ENCODE results near the gene SLC13A5. TPM values are rescaled to one million over a fixed set of nuclear protein-coding genes. Genes with fewer than 3 reads are reported as not detected.

SLC13A5 gene
- total and polyA plus RNA-seq, 4 donors, result 88.4 to 399 (median 244) TPM

DNA sequence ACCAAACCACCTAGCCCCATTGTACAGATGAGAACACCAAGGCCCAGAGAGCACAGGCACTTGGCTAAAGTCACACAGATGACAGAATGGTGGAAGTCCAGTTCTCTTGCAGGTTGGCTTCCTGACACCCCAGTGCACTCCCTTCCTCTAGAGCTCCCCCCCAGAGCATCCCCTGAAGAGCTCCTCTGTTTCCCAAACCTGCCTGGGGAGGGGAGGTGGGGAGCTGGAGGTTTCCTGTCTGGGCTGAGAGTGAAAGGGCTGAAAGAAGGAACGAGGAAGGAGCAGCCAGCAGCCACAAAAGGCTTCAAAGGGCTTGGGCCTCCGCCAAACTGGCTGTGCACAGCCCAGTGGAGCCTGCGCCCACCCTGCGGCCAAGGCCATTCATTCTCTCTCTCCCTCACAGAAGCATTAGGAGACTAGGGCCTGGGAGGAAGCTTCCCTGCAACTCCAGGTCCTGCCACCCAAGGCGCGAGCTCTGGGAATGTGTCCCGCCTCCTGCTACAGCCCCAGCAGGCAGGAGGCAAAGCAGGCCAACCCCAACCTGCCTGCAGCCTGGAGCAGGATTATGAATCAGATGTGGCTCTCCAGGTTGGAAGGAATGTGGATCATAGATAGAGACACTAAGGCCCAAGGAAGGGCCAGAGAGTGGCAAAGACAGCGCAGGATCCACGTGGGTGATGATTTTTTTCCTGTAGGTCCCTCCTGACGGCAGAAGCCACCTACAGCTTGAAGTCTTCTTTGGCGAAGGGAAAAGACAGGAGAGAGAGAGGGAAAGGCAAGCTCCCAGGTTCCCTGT, 913 bp downstream of the SLC13A5 start:
- no peak for TF ChIP-seq EGR1 (IDR thresholded peaks at IDR 0.05; ENCODE audit: low read depth in 2 of 2)
- TF ChIP-seq FOXA1 (IDR thresholded peaks at IDR 0.05), result no peak
- Histone ChIP-seq H3K9ac (ENCODE audit: low read depth in 1 of 2, low read length in 2 of 2) (peak overlapping the region; percentile 94 to 98), H3K27me3 (ENCODE audit: control insufficient read depth in 4 of 4, insufficient read depth in 4 of 4, low read length in 3 of 4) (no peaks in the 10 kb centered on the region), H3K9me3 (ENCODE audit: control insufficient read depth in 4 of 4, low read length in 3 of 4) (no peaks in the 10 kb centered on the region), H3K36me3 (ENCODE audit: control insufficient read depth in 4 of 4, insufficient read depth in 3 of 4, low read depth in 1 of 4, low read length in 3 of 4) (no peaks in the 10 kb centered on the region), H3K4me3 (ENCODE audit: low read depth in 1 of 3, low read length in 3 of 3) (peak overlapping the region; percentile 76 to 98 (median 89)), H3K27ac (ENCODE audit: low read depth in 1 of 2, low read length in 2 of 2) (peak overlapping the region; percentile 95 to 97), H3K4me1 (ENCODE audit: control insufficient read depth in 4 of 4, insufficient read depth in 4 of 4, low read length in 3 of 4) (peaks cover 0 to 34% (median 16%) of the 10 kb centered on the region in 4 donors)
- 18% methylated on average over 11 of the region's 11 CpGs for WGBS
- DNase-seq (ENCODE audit: low spot score), result no peak

DNA sequence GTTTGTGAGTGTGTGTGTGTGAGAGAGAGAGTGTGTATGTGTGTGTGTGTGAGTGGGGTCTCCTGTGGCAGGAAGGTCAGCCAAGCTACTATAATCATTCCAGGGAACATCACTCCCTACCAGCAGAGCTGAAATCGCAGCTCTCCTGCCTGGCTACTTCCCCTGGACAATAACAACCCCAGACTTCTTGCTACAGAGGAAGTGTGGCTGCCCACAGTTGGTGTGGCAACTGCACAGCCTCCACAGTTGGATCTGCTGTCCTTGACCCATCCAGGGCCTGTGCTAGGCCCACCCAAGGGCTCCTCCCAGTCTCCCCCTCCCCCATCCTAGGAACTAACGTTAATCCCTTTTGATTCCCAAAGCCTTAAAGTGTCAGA, 1.5 kb downstream of the SLC13A5 start:
- WGBS, result 21% methylated on average over 2 of the region's 2 CpGs
- peaks cover 0 to 40% (median 20%) of the 10 kb centered on the region in 4 donors for H3K4me1 ChIP-seq (ENCODE audit: control insufficient read depth in 4 of 4, insufficient read depth in 4 of 4, low read length in 3 of 4)
- DNase-seq (ENCODE audit: low spot score), result no peak
- TF ChIP-seq RXRA (IDR thresholded peaks at IDR 0.05) (peak in 1 of 2 donors; percentile 43), YY1 (IDR thresholded peaks at IDR 0.05) (no peak)
- no peaks in the 10 kb centered on the region for H3K36me3 ChIP-seq (ENCODE audit: control insufficient read depth in 4 of 4, insufficient read depth in 3 of 4, low read depth in 1 of 4, low read length in 3 of 4)
- no peaks in the 10 kb centered on the region for H3K27me3 ChIP-seq (ENCODE audit: control insufficient read depth in 4 of 4, insufficient read depth in 4 of 4, low read length in 3 of 4)
- peak overlapping the region; percentile 76 to 98 (median 89) for H3K4me3 ChIP-seq (ENCODE audit: low read depth in 1 of 3, low read length in 3 of 3)
- peak overlapping the region; percentile 95 to 97 for H3K27ac ChIP-seq (ENCODE audit: low read depth in 1 of 2, low read length in 2 of 2)
- H3K9me3 ChIP-seq (ENCODE audit: control insufficient read depth in 4 of 4, low read length in 3 of 4), result no peaks in the 10 kb centered on the region
- H3K9ac ChIP-seq (ENCODE audit: low read depth in 1 of 2, low read length in 2 of 2), result peak overlapping the region; percentile 94 to 98

DNA sequence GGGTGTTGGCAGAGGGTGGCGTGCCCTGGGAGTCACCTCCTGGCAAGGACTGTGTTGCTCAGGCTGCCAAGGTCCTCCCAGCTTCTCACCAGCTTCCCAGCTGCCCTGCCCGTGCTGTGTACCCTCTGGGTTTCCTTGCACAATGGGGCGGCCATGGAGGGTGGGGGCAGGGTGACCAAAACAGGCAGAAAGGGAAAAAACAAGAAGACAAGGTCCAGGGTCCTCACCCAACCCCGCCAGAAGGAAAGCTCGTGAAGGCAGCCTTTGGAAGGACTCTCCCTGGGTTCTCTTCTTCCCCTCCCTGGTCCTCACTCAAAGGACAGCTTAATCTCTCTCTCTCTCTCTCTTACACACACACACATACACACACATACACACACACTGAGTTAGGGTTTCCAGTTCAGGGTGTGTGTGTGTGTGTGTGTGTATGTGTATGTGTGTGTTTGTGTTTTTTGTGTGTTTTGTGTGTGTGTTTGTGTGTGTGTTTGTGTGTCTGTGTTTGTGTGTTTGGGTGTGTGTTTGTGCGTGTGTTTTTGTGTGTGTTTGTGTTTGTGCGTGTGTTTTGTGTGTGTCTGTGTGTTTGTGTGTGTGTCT, 2.0 kb downstream of the SLC13A5 start:
- 27% methylated on average over 7 of the region's 7 CpGs for WGBS
- DNase-seq (ENCODE audit: low spot score), result no peak

More for the DNA sequence above, 2.0 kb downstream of the SLC13A5 start:
- peak overlapping the region; percentile 76 to 98 (median 89) for H3K4me3 ChIP-seq (ENCODE audit: low read depth in 1 of 3, low read length in 3 of 3)
- TF ChIP-seq HNF4A (conservative IDR thresholded peaks at IDR 0.05) (peak; percentile 85 to 94), JUND (IDR thresholded peaks at IDR 0.05) (peak; percentile 35 to 67), RAD21 (IDR thresholded peaks at IDR 0.05) (peak; percentile 21 to 55), NR2F2 (IDR thresholded peaks at IDR 0.05) (peak; percentile 17), FOXA1 (IDR thresholded peaks at IDR 0.05) (no peak), RXRA (IDR thresholded peaks at IDR 0.05) (peak; percentile 90 to 97), YY1 (IDR thresholded peaks at IDR 0.05) (peak; percentile 96), HNF4G (IDR thresholded peaks at IDR 0.05) (peak; percentile 84), MAX (IDR thresholded peaks at IDR 0.05) (peak; percentile 92), EGR1 (IDR thresholded peaks at IDR 0.05; ENCODE audit: low read depth in 2 of 2) (peak in 1 of 2 donors; percentile 85), FOXA2 (IDR thresholded peaks at IDR 0.05) (peak; percentile 51), TAF1 (conservative IDR thresholded peaks at IDR 0.05) (peak; percentile 35), CTCF (IDR thresholded peaks at IDR 0.05; ENCODE audit: low read depth, low read length, missing input control) (no peak), GABPA (IDR thresholded peaks at IDR 0.05 in 1 of 2, conservative IDR thresholded peaks at IDR 0.05 in 1 of 2) (peak in 1 of 2 donors; percentile 44), SP1 (IDR thresholded peaks at IDR 0.05) (peak; percentile 83)
- TF ChIP-seq, protein P1, sequence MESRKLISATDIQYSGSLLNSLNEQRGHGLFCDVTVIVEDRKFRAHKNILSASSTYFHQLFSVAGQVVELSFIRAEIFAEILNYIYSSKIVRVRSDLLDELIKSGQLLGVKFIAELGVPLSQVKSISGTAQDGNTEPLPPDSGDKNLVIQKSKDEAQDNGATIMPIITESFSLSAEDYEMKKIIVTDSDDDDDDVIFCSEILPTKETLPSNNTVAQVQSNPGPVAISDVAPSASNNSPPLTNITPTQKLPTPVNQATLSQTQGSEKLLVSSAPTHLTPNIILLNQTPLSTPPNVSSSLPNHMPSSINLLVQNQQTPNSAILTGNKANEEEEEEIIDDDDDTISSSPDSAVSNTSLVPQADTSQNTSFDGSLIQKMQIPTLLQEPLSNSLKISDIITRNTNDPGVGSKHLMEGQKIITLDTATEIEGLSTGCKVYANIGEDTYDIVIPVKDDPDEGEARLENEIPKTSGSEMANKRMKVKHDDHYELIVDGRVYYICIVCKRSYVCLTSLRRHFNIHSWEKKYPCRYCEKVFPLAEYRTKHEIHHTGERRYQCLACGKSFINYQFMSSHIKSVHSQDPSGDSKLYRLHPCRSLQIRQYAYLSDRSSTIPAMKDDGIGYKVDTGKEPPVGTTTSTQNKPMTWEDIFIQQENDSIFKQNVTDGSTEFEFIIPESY (IDR thresholded peaks at IDR 0.05), result peak; percentile 77
- TF ChIP-seq, protein P2, sequence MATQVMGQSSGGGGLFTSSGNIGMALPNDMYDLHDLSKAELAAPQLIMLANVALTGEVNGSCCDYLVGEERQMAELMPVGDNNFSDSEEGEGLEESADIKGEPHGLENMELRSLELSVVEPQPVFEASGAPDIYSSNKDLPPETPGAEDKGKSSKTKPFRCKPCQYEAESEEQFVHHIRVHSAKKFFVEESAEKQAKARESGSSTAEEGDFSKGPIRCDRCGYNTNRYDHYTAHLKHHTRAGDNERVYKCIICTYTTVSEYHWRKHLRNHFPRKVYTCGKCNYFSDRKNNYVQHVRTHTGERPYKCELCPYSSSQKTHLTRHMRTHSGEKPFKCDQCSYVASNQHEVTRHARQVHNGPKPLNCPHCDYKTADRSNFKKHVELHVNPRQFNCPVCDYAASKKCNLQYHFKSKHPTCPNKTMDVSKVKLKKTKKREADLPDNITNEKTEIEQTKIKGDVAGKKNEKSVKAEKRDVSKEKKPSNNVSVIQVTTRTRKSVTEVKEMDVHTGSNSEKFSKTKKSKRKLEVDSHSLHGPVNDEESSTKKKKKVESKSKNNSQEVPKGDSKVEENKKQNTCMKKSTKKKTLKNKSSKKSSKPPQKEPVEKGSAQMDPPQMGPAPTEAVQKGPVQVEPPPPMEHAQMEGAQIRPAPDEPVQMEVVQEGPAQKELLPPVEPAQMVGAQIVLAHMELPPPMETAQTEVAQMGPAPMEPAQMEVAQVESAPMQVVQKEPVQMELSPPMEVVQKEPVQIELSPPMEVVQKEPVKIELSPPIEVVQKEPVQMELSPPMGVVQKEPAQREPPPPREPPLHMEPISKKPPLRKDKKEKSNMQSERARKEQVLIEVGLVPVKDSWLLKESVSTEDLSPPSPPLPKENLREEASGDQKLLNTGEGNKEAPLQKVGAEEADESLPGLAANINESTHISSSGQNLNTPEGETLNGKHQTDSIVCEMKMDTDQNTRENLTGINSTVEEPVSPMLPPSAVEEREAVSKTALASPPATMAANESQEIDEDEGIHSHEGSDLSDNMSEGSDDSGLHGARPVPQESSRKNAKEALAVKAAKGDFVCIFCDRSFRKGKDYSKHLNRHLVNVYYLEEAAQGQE (IDR thresholded peaks at IDR 0.05), result peak; percentile 79
- TF ChIP-seq, protein P3, sequence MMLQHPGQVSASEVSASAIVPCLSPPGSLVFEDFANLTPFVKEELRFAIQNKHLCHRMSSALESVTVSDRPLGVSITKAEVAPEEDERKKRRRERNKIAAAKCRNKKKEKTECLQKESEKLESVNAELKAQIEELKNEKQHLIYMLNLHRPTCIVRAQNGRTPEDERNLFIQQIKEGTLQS (IDR thresholded peaks at IDR 0.05), result no peak
- H3K9ac ChIP-seq (ENCODE audit: low read depth in 1 of 2, low read length in 2 of 2), result peak overlapping the region; percentile 94 to 98
- H3K27me3 ChIP-seq (ENCODE audit: control insufficient read depth in 4 of 4, insufficient read depth in 4 of 4, low read length in 3 of 4), result no peaks in the 10 kb centered on the region
- no peaks in the 10 kb centered on the region for H3K9me3 ChIP-seq (ENCODE audit: control insufficient read depth in 4 of 4, low read length in 3 of 4)
- H3K36me3 ChIP-seq (ENCODE audit: control insufficient read depth in 4 of 4, insufficient read depth in 3 of 4, low read depth in 1 of 4, low read length in 3 of 4), result peaks cover 0 to 1% (median 0%) of the 10 kb centered on the region in 4 donors
- peak overlapping the region; percentile 95 to 97 for H3K27ac ChIP-seq (ENCODE audit: low read depth in 1 of 2, low read length in 2 of 2)
- H3K4me1 ChIP-seq (ENCODE audit: control insufficient read depth in 4 of 4, insufficient read depth in 4 of 4, low read length in 3 of 4), result peaks cover 1 to 45% (median 23%) of the 10 kb centered on the region in 4 donors

All from liver (tissue), 9 donors.